HG03575 (cell line): ENCODE data around the gene DLGAP4.

Source experiments
- ATAC-seq: cut with Tn5 transposase; IDR thresholded peaks from one replicate; pipeline ENCODE4 v1.9.1; 2021; ENCODE audit not compliant: unreplicated experiment, insufficient number of reproducible peaks, low FRiP score; ENCODE audit errors: extremely low read depth

The DLGAP4 gene

GRCh38 chr20:36538026-36538722, 232.0 kb downstream of the DLGAP4 start:
- ATAC-seq: no peak

GRCh38 chr20:36540551-36541211, 234.5 kb downstream of the DLGAP4 start:
- no peak for ATAC-seq

GRCh38 chr20:36541227-36541767, 235.2 kb downstream of the DLGAP4 start, which contains the start of gene MYL9:
Gene MYL9 (plus strand): TSS chr20:36541519. CDS start chr20:36544885, 3,366 bp downstream.
- no peak for ATAC-seq

- ATAC-seq: no peak
These were observed 235.8 kb downstream of the DLGAP4 start for GRCh38 chr20:36541768-36542488.

- ATAC-seq: no peak
These were observed 236.5 kb downstream of the DLGAP4 start for GRCh38 chr20:36542516-36543183.

GRCh38 chr20:36543184-36544133, 237.3 kb downstream of the DLGAP4 start:
- ATAC-seq: no peak

- ATAC-seq: no peak
These were observed 238.2 kb downstream of the DLGAP4 start for GRCh38 chr20:36544134-36545018.

- no peak for ATAC-seq
These were observed 240.1 kb downstream of the DLGAP4 start for GRCh38 chr20:36546111-36546736.

GRCh38 chr20:36547186-36548005, 241.3 kb downstream of the DLGAP4 start:
- no peak for ATAC-seq

- no peak for ATAC-seq
These were observed 241.8 kb downstream of the DLGAP4 start for GRCh38 chr20:36548006-36548315.

- no peak for ATAC-seq
These were observed 242.8 kb downstream of the DLGAP4 start for GRCh38 chr20:36548704-36549627.

GRCh38 chr20:36549628-36549941, 243.4 kb downstream of the DLGAP4 start:
- ATAC-seq: no peak

- no peak for ATAC-seq
These were observed 244.0 kb downstream of the DLGAP4 start for GRCh38 chr20:36549942-36550789.

GRCh38 chr20:36550790-36551299, 244.7 kb downstream of the DLGAP4 start:
- ATAC-seq: no peak
